H1 (cell line): ENCODE data around the gene IGSF9B. TPM values are rescaled to one million over a fixed set of nuclear protein-coding genes. Genes with fewer than 3 reads are reported as not detected.

Source experiments
- CTCF ChIA-PET: fragments of 300-600 bp; sonication (Branson Sonifier 250); formaldehyde crosslinking; loops from one replicate; lab custom pipeline; 2021; ENCODE audit not compliant: partially characterized antibody; lab: Charles Lee
- POLR2A ChIA-PET: fragments of 300-600 bp; sonication (Branson Sonifier 250); formaldehyde crosslinking; loops from one replicate; lab custom pipeline; 2021; ENCODE audit warnings: inconsistent platforms; ENCODE audit not compliant: partially characterized antibody; lab: Charles Lee
- DNase-seq, 2 experiments: peaks; one replicate each; pipeline versions ENCODE4 v3.0.0 to v3.0.0-alpha.2; 2010 to 2022; ENCODE audit warnings: low spot score in 2 of 2, low read depth in 1 of 2, mixed read lengths in 1 of 2
- FAIRE-seq: peaks from 2 replicates; lab custom pipeline; 2011; peaks lifted over from hg19 to GRCh38; lab: Jason Lieb, UNC
- H2AFZ ChIP-seq: 2 replicates; pipeline ENCODE4 v1.8.1; 2012; ENCODE audit warnings: low read length, inconsistent platforms
- H2AK5ac ChIP-seq: 2 replicates; pipeline ENCODE4 v1.6.1; 2013; ENCODE audit warnings: low read depth, low read length
- H2BK120ac ChIP-seq: replicated peaks from 2 replicates; pipeline ENCODE3; 2013; ENCODE audit warnings: low read depth, low read length, inconsistent platforms
- H2BK12ac ChIP-seq: 2 replicates; pipeline ENCODE4 v1.6.1; 2013; ENCODE audit warnings: low read depth, low read length
- H2BK15ac ChIP-seq: 2 replicates; pipeline ENCODE4 v1.6.1; 2013; ENCODE audit warnings: low read length
- H2BK20ac ChIP-seq: 2 replicates; pipeline ENCODE4 v1.6.1; 2013; ENCODE audit warnings: low read length
- H2BK5ac ChIP-seq: 2 replicates; pipeline ENCODE4 v1.6.1; 2013; ENCODE audit warnings: low read depth, low read length
- H3K14ac ChIP-seq: 2 replicates; pipeline ENCODE4 v1.6.1; 2013; ENCODE audit warnings: inconsistent platforms; ENCODE audit not compliant: insufficient read length
- H3K18ac ChIP-seq: 2 replicates; pipeline ENCODE4 v1.6.1; 2013; ENCODE audit warnings: low read length; ENCODE audit errors: extremely low read depth
- H3K23ac ChIP-seq: 2 replicates; pipeline ENCODE4 v1.6.1; 2013; ENCODE audit warnings: inconsistent platforms; ENCODE audit not compliant: insufficient read length
- H3K23me2 ChIP-seq: 2 replicates; pipeline ENCODE4 v1.6.1; 2013; ENCODE audit warnings: low read depth, low read length
- H3K27ac ChIP-seq: 2 replicates; pipeline ENCODE4 v1.6.1; 2011; ENCODE audit warnings: low read depth, low read length, inconsistent platforms
- H3K27me3 ChIP-seq, 4 experiments: replicated peaks in 1 of 4; 1 replicate in 1 of 4; 2 replicates in 3 of 4; pipeline versions ENCODE4 v1.6.1 to v1.8.1; 2011 to 2013; ENCODE audit warnings: low read length in 3 of 4, mild to moderate bottlenecking in 3 of 4, inconsistent platforms in 2 of 4, mixed read lengths in 2 of 4, moderate library complexity in 1 of 4; ENCODE audit not compliant: control insufficient read depth in 3 of 4, insufficient read depth in 3 of 4; ENCODE audit errors: extremely low read depth in 1 of 4
- H3K36me3 ChIP-seq, 4 experiments: 2 replicates each; pipeline versions ENCODE4 v1.6.1 to v1.8.1; 2011 to 2013; ENCODE audit warnings: mild to moderate bottlenecking in 4 of 4, low read length in 3 of 4, moderate library complexity in 2 of 4, control low read depth in 1 of 4, inconsistent platforms in 1 of 4; ENCODE audit not compliant: insufficient read depth in 4 of 4, control insufficient read depth in 2 of 4
- H3K4ac ChIP-seq: replicated peaks from 2 replicates; pipeline ENCODE3; 2013; ENCODE audit warnings: low read length, low read depth, mixed read lengths, inconsistent platforms; ENCODE audit not compliant: insufficient read length
- H3K4me1 ChIP-seq, 4 experiments: replicated peaks in 1 of 4; 1 replicate in 1 of 4; 2 replicates in 3 of 4; pipeline versions ENCODE4 v1.6.1 to v1.8.1; 2011 to 2013; ENCODE audit warnings: low read length in 3 of 4, inconsistent platforms in 2 of 4, mixed read lengths in 1 of 4; ENCODE audit not compliant: insufficient read depth in 4 of 4, control insufficient read depth in 3 of 4
- H3K4me2 ChIP-seq, 2 experiments: 2 replicates each; pipeline versions ENCODE4 v1.6.1 to v1.8.1; 2011 to 2013; ENCODE audit warnings: low read depth in 2 of 2, low read length in 2 of 2, control low read depth in 1 of 2, inconsistent platforms in 1 of 2, mild to moderate bottlenecking in 1 of 2; ENCODE audit not compliant: insufficient read depth in 1 of 2
- H3K4me3 ChIP-seq, 4 experiments: fragments of 200-600, 300-600 bp in 1 of 4; sonication (generic), shearing (Covaris generic), sonication (Bioruptor Twin) in 1 of 4; 2 replicates each; pipeline versions ENCODE4 v1.5.1 to v1.8.1; 2011 to 2016; ENCODE audit warnings: low read length in 4 of 4, low read depth in 3 of 4, control low read depth in 2 of 4, inconsistent platforms in 2 of 4, mild to moderate bottlenecking in 2 of 4, mixed read lengths in 1 of 4, moderate library complexity in 1 of 4; ENCODE audit not compliant: insufficient read depth in 2 of 4; ENCODE audit errors: extremely low read depth in 1 of 4
- H3K56ac ChIP-seq: replicated peaks from 2 replicates; pipeline ENCODE3; 2013; ENCODE audit warnings: low read depth, mild to moderate bottlenecking, mixed read lengths, low read length, inconsistent platforms; ENCODE audit not compliant: insufficient read length
- H3K79me1 ChIP-seq: 2 replicates; pipeline ENCODE4 v1.6.1; 2013; ENCODE audit warnings: low read depth, low read length, control low read depth
- H3K79me2 ChIP-seq, 2 experiments: 2 replicates each; pipeline versions ENCODE4 v1.6.1 to v1.8.1; 2012 to 2013; ENCODE audit warnings: low read length in 2 of 2, mild to moderate bottlenecking in 2 of 2, inconsistent platforms in 1 of 2; ENCODE audit not compliant: insufficient read depth in 2 of 2, control insufficient read depth in 1 of 2
- H3K9ac ChIP-seq, 4 experiments: replicated peaks in 1 of 4; 1 replicate in 1 of 4; 2 replicates in 3 of 4; pipeline versions ENCODE4 v1.6.1 to v1.8.1; 2011 to 2013; ENCODE audit warnings: low read depth in 3 of 4, low read length in 3 of 4, control low read depth in 2 of 4, mild to moderate bottlenecking in 2 of 4, moderate library complexity in 2 of 4, inconsistent platforms in 1 of 4; ENCODE audit errors: extremely low read depth in 1 of 4
- H3K9me3 ChIP-seq, 2 experiments: 2 replicates each; pipeline versions ENCODE4 v1.6.1 to v1.8.1; 2012 to 2013; ENCODE audit warnings: mild to moderate bottlenecking in 2 of 2, moderate library complexity in 2 of 2, control low read depth in 1 of 2, inconsistent platforms in 1 of 2, low read depth in 1 of 2, low read length in 1 of 2, mixed read lengths in 1 of 2; ENCODE audit not compliant: insufficient read depth in 2 of 2
- H4K20me1 ChIP-seq, 2 experiments: replicated peaks in 1 of 2; 2 replicates each; pipeline versions ENCODE3 to v1.8.1; 2011 to 2013; ENCODE audit warnings: inconsistent platforms in 2 of 2, low read length in 2 of 2, mild to moderate bottlenecking in 1 of 2; ENCODE audit not compliant: insufficient read depth in 2 of 2, control insufficient read depth in 1 of 2
- H4K5ac ChIP-seq: 2 replicates; pipeline ENCODE4 v1.6.1; 2013; ENCODE audit warnings: low read length, low read depth, mixed read lengths, inconsistent platforms; ENCODE audit not compliant: insufficient read length
- H4K8ac ChIP-seq: 2 replicates; pipeline ENCODE4 v1.8.0; 2013; ENCODE audit warnings: mild to moderate bottlenecking, moderate library complexity, low read length, inconsistent platforms; ENCODE audit not compliant: insufficient read depth; ENCODE audit errors: extremely low read depth
- H4K91ac ChIP-seq: replicated peaks from 2 replicates; pipeline ENCODE3; 2013; ENCODE audit warnings: low read length, mixed read lengths, inconsistent platforms; ENCODE audit not compliant: insufficient read length
- CBX8 ChIP-seq: fragments of 300-800, 300-1000 bp; sonication (generic); IDR thresholded peaks from 2 replicates; pipeline ENCODE4 v1.7.1; 2016; ENCODE audit warnings: low read depth, low read length, borderline replicate concordance
- EP300 ChIP-seq, 2 experiments: IDR thresholded peaks; 1 replicate in 1 of 2; 2 replicates in 1 of 2; pipeline ENCODE4 v1.6.1; 2011 to 2012; ENCODE audit warnings: low read depth in 2 of 2, low read length in 2 of 2, mild to moderate bottlenecking in 2 of 2, borderline replicate concordance in 1 of 2, inconsistent platforms in 1 of 2, moderate library complexity in 1 of 2
- GTF2F1 ChIP-seq: IDR thresholded peaks from 2 replicates; pipeline ENCODE4 v1.6.1; 2012; ENCODE audit warnings: low read depth, low read length, improper control_type of control experiment, borderline replicate concordance
- KDM5A ChIP-seq: fragments of 200-600 bp; IDR thresholded peaks from 2 replicates; pipeline ENCODE4 v1.7.1; 2012; ENCODE audit warnings: mild to moderate bottlenecking, low read length, inconsistent platforms, mixed read lengths
- PHF8 ChIP-seq: fragments of 200-600 bp; sonication (generic); conservative IDR thresholded peaks from 2 replicates; pipeline ENCODE4 v1.7.1; 2012; ENCODE audit warnings: low read depth, mild to moderate bottlenecking, inconsistent platforms, low read length, moderate library complexity
- SP2 ChIP-seq: IDR thresholded peaks from 2 replicates; pipeline ENCODE4 v1.6.1; 2012; ENCODE audit warnings: mild to moderate bottlenecking, low read length, inconsistent platforms
- SUZ12 ChIP-seq: fragments of 200-600 bp; sonication (generic); IDR thresholded peaks from 2 replicates; pipeline ENCODE4 v1.6.1; 2012; ENCODE audit warnings: mild to moderate bottlenecking, inconsistent platforms, low read length, moderate library complexity, mixed read lengths
- TAF1 ChIP-seq: IDR thresholded peaks from 2 replicates; pipeline ENCODE4 v1.6.1; 2011; ENCODE audit warnings: mild to moderate bottlenecking, low read depth, low read length
- TEAD4 ChIP-seq: IDR thresholded peaks from 2 replicates; pipeline ENCODE4 v1.6.1; 2012; ENCODE audit warnings: low read depth, low read length, inconsistent platforms, mixed read lengths
- WGBS, 2 experiments: shearing (Covaris generic) in 1 of 2; methylation state at CpG; one replicate each; pipeline versions ENCODE4 v1.1.6 to v1.1.7; 2013 to 2015; ENCODE audit warnings: low lambda C conversion rate in 2 of 2, mixed read lengths in 2 of 2, inconsistent platforms in 1 of 2, low coverage in 1 of 2, missing lambda C conversion rate in 1 of 2; ENCODE audit not compliant: insufficient replicate concordance in 2 of 2, insufficient coverage in 1 of 2, insufficient read length in 1 of 2; ENCODE audit errors: extremely low coverage in 1 of 2, missing lambda C conversion rate in 1 of 2; 5-methylcytosine and 5-hydroxymethylcytosine counted together
- polyA plus RNA-seq, 7 experiments: library from polyadenylated mRNA; depleted of rRNA in 3 of 7; stranded (reverse) in 5 of 7; unstranded in 2 of 7; fragments of >200 nt in 5 of 7; fragments of 200-250 nt in 2 of 7; gene quantifications; 1 replicate in 5 of 7; 2 replicates in 1 of 7; 4 replicates in 1 of 7; pipeline versions ENCODE4 v1.2.1 to v1.2.3, GENCODE V29; 2011 to 2013; ENCODE audit warnings: missing spikeins in 2 of 7, mixed read lengths in 2 of 7
- total RNA-seq: library from RNA; stranded (reverse); fragmentation: NEBNext Ultra II Directional; extraction: Animal tissue kit (Norgen Biotek cat#: 25700); gene quantifications from 2 replicates; pipeline ENCODE4 v1.2.1, GENCODE V29; 2021
- TF ChIP-seq, protein P1 (sequence below): IDR thresholded peaks from 2 replicates; pipeline ENCODE4 v1.6.1; 2012; ENCODE audit warnings: inconsistent platforms
- TF ChIP-seq, protein P2 (sequence below): IDR thresholded peaks from 2 replicates; pipeline ENCODE4 v1.6.1; 2012; ENCODE audit warnings: low read length, inconsistent platforms

The IGSF9B gene
- total and polyA plus RNA-seq, 2 of the 8 experiments (the other 6 are each of a cell fraction or from before 2014, with no cell fraction given) = 16.5 to 49.2 TPM

DNA sequence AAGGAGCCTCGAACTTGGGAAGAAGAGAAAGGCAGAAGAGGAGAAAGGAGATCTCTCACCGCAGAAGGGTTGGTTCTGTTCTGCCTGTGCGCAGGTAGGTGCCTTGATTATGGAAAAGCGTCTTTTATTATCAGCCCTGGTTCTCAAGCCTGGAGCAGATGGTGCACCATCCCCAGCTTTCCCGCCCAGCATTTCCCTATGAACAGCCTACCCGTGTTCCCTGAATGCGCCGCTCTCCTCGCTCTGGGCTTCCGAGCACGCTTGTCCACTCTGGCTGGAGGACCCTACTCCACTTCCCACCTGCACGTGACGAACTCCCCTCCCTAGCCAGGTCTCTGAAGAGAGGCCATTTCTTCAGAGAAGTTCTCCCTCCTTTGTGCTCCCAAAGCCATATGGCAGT lies 15.2 kb downstream of the IGSF9B start:
- Histone ChIP-seq H2BK20ac (no peak overlapping the region), H3K79me2 (peaks cover 0 to 20% of the 10 kb centered on the region in 2 experiments; a peak in 1 of 4 replicates), H3K79me1 (peaks cover 16% of the 10 kb centered on the region), H3K4me3 (no peak overlapping the region), H2BK5ac (no peak overlapping the region; the same call in 1 of the 2 replicates), H2BK12ac (no peak overlapping the region), H2AK5ac (no peak overlapping the region), H2BK15ac (no peak overlapping the region), H4K8ac (no peak overlapping the region), H3K27ac (no peak overlapping the region), H3K36me3 (peaks cover 0 to 22% (median 10%) of the 10 kb centered on the region in 4 experiments; a peak in 6 of 8 replicates), H3K4ac (no peak overlapping the region), H3K9ac (no peak overlapping the region), H3K56ac (no peak overlapping the region), H4K20me1 (peaks cover 9 to 16% of the 10 kb centered on the region in 2 experiments), H2AFZ (no peak overlapping the region), H3K23ac (no peak overlapping the region), H2BK120ac (no peak overlapping the region), H3K23me2 (no peaks in the 10 kb centered on the region), H3K18ac (no peak overlapping the region), H3K14ac (no peak overlapping the region), H4K5ac (no peak overlapping the region), H3K9me3 (peaks cover 0 to 7% of the 10 kb centered on the region in 2 experiments; a peak in 1 of 4 replicates), H3K4me2 (no peak overlapping the region), H4K91ac (no peak overlapping the region), H3K4me1 (peaks cover 0 to 7% (median 5%) of the 10 kb centered on the region in 4 experiments; a peak in 6 of 7 replicates), H3K27me3 (no peaks in the 10 kb centered on the region)
- FAIRE-seq = no peak
- POLR2A ChIA-PET = interaction anchor here (1.1 kb wide), 1 partner anchor 82 kb away, joined by 3 read pairs; no protein-coding TSS in a partner anchor
- CTCF ChIA-PET = no interaction called here
- DNase-seq = no peak
- 98% methylated on average over 13 of the region's 13 CpGs; no CpG with 5 or more reads in 1 of the 2 experiments for WGBS, 2 experiments
- TF ChIP-seq CBX8 = no peak
- TF ChIP-seq SP2 = no peak
- no peak for TF ChIP-seq SUZ12
- TF ChIP-seq TAF1 = no peak
- TF ChIP-seq EP300 (IDR thresholded peaks at IDR 0.05; ENCODE audit: borderline replicate concordance in 1 of 2, low read depth in 2 of 2, low read length in 2 of 2) = no peak
- TF ChIP-seq PHF8 = no peak
- no peak for TF ChIP-seq GTF2F1
- no peak for TF ChIP-seq TEAD4
- TF ChIP-seq, protein P1, sequence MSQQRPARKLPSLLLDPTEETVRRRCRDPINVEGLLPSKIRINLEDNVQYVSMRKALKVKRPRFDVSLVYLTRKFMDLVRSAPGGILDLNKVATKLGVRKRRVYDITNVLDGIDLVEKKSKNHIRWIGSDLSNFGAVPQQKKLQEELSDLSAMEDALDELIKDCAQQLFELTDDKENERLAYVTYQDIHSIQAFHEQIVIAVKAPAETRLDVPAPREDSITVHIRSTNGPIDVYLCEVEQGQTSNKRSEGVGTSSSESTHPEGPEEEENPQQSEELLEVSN = no peak
- TF ChIP-seq, protein P2, sequence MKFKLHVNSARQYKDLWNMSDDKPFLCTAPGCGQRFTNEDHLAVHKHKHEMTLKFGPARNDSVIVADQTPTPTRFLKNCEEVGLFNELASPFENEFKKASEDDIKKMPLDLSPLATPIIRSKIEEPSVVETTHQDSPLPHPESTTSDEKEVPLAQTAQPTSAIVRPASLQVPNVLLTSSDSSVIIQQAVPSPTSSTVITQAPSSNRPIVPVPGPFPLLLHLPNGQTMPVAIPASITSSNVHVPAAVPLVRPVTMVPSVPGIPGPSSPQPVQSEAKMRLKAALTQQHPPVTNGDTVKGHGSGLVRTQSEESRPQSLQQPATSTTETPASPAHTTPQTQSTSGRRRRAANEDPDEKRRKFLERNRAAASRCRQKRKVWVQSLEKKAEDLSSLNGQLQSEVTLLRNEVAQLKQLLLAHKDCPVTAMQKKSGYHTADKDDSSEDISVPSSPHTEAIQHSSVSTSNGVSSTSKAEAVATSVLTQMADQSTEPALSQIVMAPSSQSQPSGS = no peak
- TF ChIP-seq KDM5A = no peak
